ENCODE measurements around the gene LSP1.

Gene LSP1

GRCh38 chr11:1819074-1819473, 33.8 kb upstream of the LSP1 start:
- no peak for TF ChIP-seq CTCF (IDR thresholded peaks at IDR 0.05; ENCODE audit: borderline replicate concordance, control extremely low read depth, extremely low read depth, insufficient read depth, missing control alignments)
- in situ Hi-C loops (cut with MboI; ENCODE audit: low sequenced_read_pairs, unreplicated experiment), result loop anchor here (10.0 kb wide), 1 partner anchor 124 kb away; the partner anchor contains the start of gene KRTAP5-6
- DNase-seq (ENCODE audit: low spot score), result no peak

- TF ChIP-seq CTCF (IDR thresholded peaks at IDR 0.05; ENCODE audit: borderline replicate concordance, control extremely low read depth, extremely low read depth, insufficient read depth, missing control alignments), result no peak
- in situ Hi-C loops (cut with MboI; ENCODE audit: low sequenced_read_pairs, unreplicated experiment), result no loop called here
- no peak for DNase-seq (ENCODE audit: low spot score)
Measured at GRCh38 chr11:1820463-1821325, 32.2 kb upstream of the LSP1 start.

GRCh38 chr11:1821562-1821961, 31.3 kb upstream of the LSP1 start:
- no peak for DNase-seq (ENCODE audit: low spot score)
- in situ Hi-C loops (cut with MboI; ENCODE audit: low sequenced_read_pairs, unreplicated experiment), result no loop called here
- TF ChIP-seq CTCF (IDR thresholded peaks at IDR 0.05; ENCODE audit: borderline replicate concordance, control extremely low read depth, extremely low read depth, insufficient read depth, missing control alignments), result no peak

GRCh38 chr11:1822648-1823375, 30.1 kb upstream of the LSP1 start:
- no peak for TF ChIP-seq CTCF (IDR thresholded peaks at IDR 0.05; ENCODE audit: borderline replicate concordance, control extremely low read depth, extremely low read depth, insufficient read depth, missing control alignments)
- in situ Hi-C loops (cut with MboI; ENCODE audit: low sequenced_read_pairs, unreplicated experiment), result no loop called here
- DNase-seq (ENCODE audit: low spot score), result peak; percentile 30

GRCh38 chr11:1823376-1824220, 29.3 kb upstream of the LSP1 start:
- DNase-seq (ENCODE audit: low spot score), result no peak
- in situ Hi-C loops (cut with MboI; ENCODE audit: low sequenced_read_pairs, unreplicated experiment), result no loop called here
- TF ChIP-seq CTCF (IDR thresholded peaks at IDR 0.05; ENCODE audit: borderline replicate concordance, control extremely low read depth, extremely low read depth, insufficient read depth, missing control alignments), result no peak

Data from GM13976 (cell line).